ENCODE results near the gene MYO19. TPM values are rescaled to one million over a fixed set of nuclear protein-coding genes. Genes with fewer than 3 reads are reported as not detected.

MYO19 gene
- total and polyA plus RNA-seq, 8 donors, result 11.8 to 311 (median 112) TPM

- WGBS, 5 donors, result 87 to 98% (median 93%) methylated on average over 6 of the region's 6 CpGs
These were observed 27.4 kb downstream of the MYO19 start for GRCh38 chr17:36507266-36507665.

GRCh38 chr17:36506831-36507230 lies 27.8 kb downstream of the MYO19 start:
- intact Hi-C loops (cut with DNase I; ENCODE audit: low total_unique reads), result no loop called here
- Histone ChIP-seq H3K27me3 (no peaks in the 10 kb centered on the region), H3K4me1 (no peaks in the 10 kb centered on the region), H3K4me3 (no peak overlapping the region), H3K36me3 (peaks cover 39 to 100% (median 97%) of the 10 kb centered on the region in 4 donors), H3K9me3 (no peaks in the 10 kb centered on the region), H3K27ac (no peak overlapping the region)
- DNase-seq, result no peak
- no peak for TF ChIP-seq POLR2A (IDR thresholded peaks at IDR 0.05)
- no peak for TF ChIP-seq POLR2AphosphoS5 (IDR thresholded peaks at IDR 0.05)
- 92 to 98% (median 94%) methylated on average over 9 to 11 of the region's 11 CpGs for WGBS, 5 donors

More at GRCh38 chr17:36507266-36507665, 27.4 kb downstream of the MYO19 start:
- TF ChIP-seq EP300 (IDR thresholded peaks at IDR 0.05) (no peak), POLR2A (IDR thresholded peaks at IDR 0.05) (no peak), CTCF (IDR thresholded peaks at IDR 0.05) (no peak), POLR2AphosphoS5 (IDR thresholded peaks at IDR 0.05) (no peak)
- Histone ChIP-seq H3K36me3 (peaks cover 39 to 98% (median 93%) of the 10 kb centered on the region in 4 donors), H3K9me3 (no peaks in the 10 kb centered on the region), H3K4me1 (no peaks in the 10 kb centered on the region), H3K27ac (no peak overlapping the region), H3K27me3 (no peaks in the 10 kb centered on the region), H3K4me3 (no peak overlapping the region)
- DNase-seq, result no peak
- intact Hi-C loops (cut with DNase I; ENCODE audit: low total_unique reads), result no loop called here

GRCh38 chr17:36506249-36506826 lies 28.3 kb downstream of the MYO19 start:
- Histone ChIP-seq H3K9me3 (no peaks in the 10 kb centered on the region), H3K36me3 (peaks cover 37 to 100% (median 96%) of the 10 kb centered on the region in 4 donors), H3K4me1 (no peaks in the 10 kb centered on the region), H3K4me3 (no peak overlapping the region), H3K27ac (no peak overlapping the region), H3K27me3 (no peaks in the 10 kb centered on the region)
- intact Hi-C loops (cut with DNase I; ENCODE audit: low total_unique reads), result no loop called here
- 83 to 87% (median 83%) methylated on average over 6 of the region's 6 CpGs for WGBS, 5 donors
- DNase-seq, result no peak
- TF ChIP-seq EP300 (IDR thresholded peaks at IDR 0.05) (no peak), POLR2A (IDR thresholded peaks at IDR 0.05) (no peak), CTCF (IDR thresholded peaks at IDR 0.05) (no peak), POLR2AphosphoS5 (IDR thresholded peaks at IDR 0.05) (no peak)

GRCh38 chr17:36505171-36505570 lies 29.5 kb downstream of the MYO19 start:
- Histone ChIP-seq H3K36me3 (peaks cover 37 to 100% (median 96%) of the 10 kb centered on the region in 4 donors), H3K27ac (no peak overlapping the region), H3K9me3 (no peaks in the 10 kb centered on the region), H3K27me3 (no peaks in the 10 kb centered on the region), H3K4me1 (no peaks in the 10 kb centered on the region), H3K4me3 (no peak overlapping the region)
- intact Hi-C loops (cut with DNase I; ENCODE audit: low total_unique reads), result no loop called here
- TF ChIP-seq POLR2AphosphoS5 (IDR thresholded peaks at IDR 0.05), result no peak
- TF ChIP-seq POLR2A (IDR thresholded peaks at IDR 0.05), result no peak
- no peak for TF ChIP-seq CTCF (IDR thresholded peaks at IDR 0.05)
- no peak for TF ChIP-seq EP300 (IDR thresholded peaks at IDR 0.05)
- no peak for DNase-seq
- WGBS, 5 donors, result 91 to 99% (median 96%) methylated on average over 8 of the region's 8 CpGs

- H3K4me1 ChIP-seq, result no peaks in the 10 kb centered on the region
- H3K36me3 ChIP-seq, result peaks cover 37 to 99% (median 91%) of the 10 kb centered on the region in 4 donors
- H3K9me3 ChIP-seq, result no peaks in the 10 kb centered on the region
- WGBS, 5 donors, result 93 to 99% (median 97%) methylated on average over 5 of the region's 5 CpGs
- no peak for TF ChIP-seq POLR2A (IDR thresholded peaks at IDR 0.05)
- TF ChIP-seq EP300 (IDR thresholded peaks at IDR 0.05), result no peak
- TF ChIP-seq CTCF (IDR thresholded peaks at IDR 0.05), result no peak
- no peak for TF ChIP-seq POLR2AphosphoS5 (IDR thresholded peaks at IDR 0.05)
- no peak overlapping the region for H3K27ac ChIP-seq
- no peaks in the 10 kb centered on the region for H3K27me3 ChIP-seq
- no peak for DNase-seq
- intact Hi-C loops (cut with DNase I; ENCODE audit: low total_unique reads), result no loop called here
- no peak overlapping the region for H3K4me3 ChIP-seq
These were observed 30.5 kb downstream of the MYO19 start for GRCh38 chr17:36504156-36504545.

All from stomach (tissue), 9 donors.